Hindlimb muscle (tissue), 1 donor: ENCODE results near the gene SUN1. TPM values are rescaled to one million over a fixed set of nuclear protein-coding genes. Genes with fewer than 3 reads are reported as not detected.
A peak's percentile ranks its signal among the peaks of the same experiment; 100 is the strongest.

ENCODE experiments used
- DNase-seq: peaks from one replicate; pipeline ENCODE4 v3.0.0-alpha.2; 2013
- polyA plus RNA-seq: library from polyadenylated mRNA; unstranded; fragments of 120-200 nt; gene quantifications from one replicate; pipeline ENCODE4 v1.2.1, GENCODE V29; 2013; ENCODE audit not compliant: insufficient read length

SUN1 gene
- polyA plus RNA-seq, 1 donor: 227 TPM

GRCh38 chr7:908591-909357 lies 76.5 kb downstream of the SUN1 start:
- DNase-seq: peak; percentile 66

GRCh38 chr7:909358-910329 lies 77.4 kb downstream of the SUN1 start:
- peak; percentile 57 for DNase-seq

- no peak for DNase-seq
These were observed 78.2 kb downstream of the SUN1 start for GRCh38 chr7:910441-910861.

- no peak for DNase-seq
These were observed 78.7 kb downstream of the SUN1 start for GRCh38 chr7:910931-911431.

GRCh38 chr7:911791-912480 lies 79.7 kb downstream of the SUN1 start:
- DNase-seq: no peak

GRCh38 chr7:913736-914520 lies 81.7 kb downstream of the SUN1 start:
- DNase-seq: no peak

- no peak for DNase-seq
These were observed 82.4 kb downstream of the SUN1 start for GRCh38 chr7:914521-915194.

- DNase-seq: no peak
These were observed 83.3 kb downstream of the SUN1 start for GRCh38 chr7:915291-916218.

GRCh38 chr7:916291-916941 lies 84.1 kb downstream of the SUN1 start:
- no peak for DNase-seq

GRCh38 chr7:917255-918117 lies 85.2 kb downstream of the SUN1 start:
- DNase-seq: no peak

- DNase-seq: no peak
These were observed 85.8 kb downstream of the SUN1 start for GRCh38 chr7:918118-918425.

- DNase-seq: no peak
These were observed 86.3 kb downstream of the SUN1 start for GRCh38 chr7:918441-919113.

- no peak for DNase-seq
These were observed 86.8 kb downstream of the SUN1 start for GRCh38 chr7:919114-919442.

- DNase-seq: no peak
These were observed 87.7 kb downstream of the SUN1 start for GRCh38 chr7:919924-920341.

GRCh38 chr7:920351-921070 lies 88.2 kb downstream of the SUN1 start:
- DNase-seq: no peak

GRCh38 chr7:921071-921461 lies 88.8 kb downstream of the SUN1 start:
- no peak for DNase-seq

GRCh38 chr7:921581-922333 lies 89.5 kb downstream of the SUN1 start:
- no peak for DNase-seq
